GM23338 (cell line): Measurements from ENCODE around the gene MOCS3. TPM values are rescaled to one million over a fixed set of nuclear protein-coding genes. Genes with fewer than 3 reads are reported as not detected.

Source experiments
- ATAC-seq: fragments of 200-7000 bp; cut with Tn5 transposase; 3 replicates; pipeline ENCODE4 v1.9.1; 2020
- DNase-seq: peaks from one replicate; pipeline ENCODE4 v3.0.0-alpha.2; 2015; ENCODE audit warnings: low spot score
- H2AFZ ChIP-seq: fragments of 200-600 bp; sonication (generic); 2 replicates; pipeline ENCODE4 v1.8.0; 2016; ENCODE audit warnings: antibody characterized with exemption, mild to moderate bottlenecking, moderate library complexity
- H3F3A ChIP-seq: fragments of 200-600 bp; sonication (generic); replicated peaks from 2 replicates; pipeline ENCODE4 v1.8.0; 2017; ENCODE audit warnings: antibody characterized with exemption, mixed run types, low read depth
- H3K27ac ChIP-seq: fragments of 200-600 bp; sonication (generic); 2 replicates; pipeline ENCODE4 v1.6.1; 2016; ENCODE audit warnings: low read depth
- H3K27me3 ChIP-seq: fragments of 200-600 bp; sonication (generic); 2 replicates; pipeline ENCODE4 v1.8.0; 2016; ENCODE audit warnings: mild to moderate bottlenecking, mixed run types, moderate library complexity; ENCODE audit not compliant: insufficient read depth
- H3K36me3 ChIP-seq: fragments of 200-600 bp; sonication (generic); 2 replicates; pipeline ENCODE4 v1.8.0; 2016; ENCODE audit warnings: mild to moderate bottlenecking; ENCODE audit not compliant: insufficient read depth
- H3K4me1 ChIP-seq: fragments of 200-600 bp; sonication (generic); 2 replicates; pipeline ENCODE4 v1.8.0; 2016; ENCODE audit warnings: mild to moderate bottlenecking, moderate library complexity; ENCODE audit not compliant: insufficient read depth
- H3K4me2 ChIP-seq: fragments of 200-600 bp; sonication (generic); 2 replicates; pipeline ENCODE4 v1.7.1; 2017; ENCODE audit warnings: mixed run types
- H3K4me3 ChIP-seq: fragments of 200-600 bp; sonication (generic); 2 replicates; pipeline ENCODE4 v1.6.1; 2016; ENCODE audit warnings: mixed run types
- H3K79me2 ChIP-seq: fragments of 200-600 bp; sonication (generic); replicated peaks from 2 replicates; pipeline ENCODE4 v1.8.0; 2017; ENCODE audit warnings: mild to moderate bottlenecking; ENCODE audit not compliant: insufficient read depth
- H3K9me2 ChIP-seq: fragments of 200-600 bp; sonication (generic); 2 replicates; pipeline ENCODE4 v1.8.0; 2017; ENCODE audit not compliant: insufficient read depth
- H4K20me1 ChIP-seq: fragments of 200-600 bp; sonication (generic); replicated peaks from 2 replicates; pipeline ENCODE4 v1.8.0; 2017; ENCODE audit warnings: mild to moderate bottlenecking; ENCODE audit not compliant: insufficient read depth
- H3K27ac Mint-ChIP-seq: 2 replicates; pipeline ENCODE4 v1.8.0; 2020; ENCODE audit warnings: inconsistent platforms, mild to moderate bottlenecking, moderate library complexity, mixed read lengths
- H3K27me3 Mint-ChIP-seq: 3 replicates; pipeline ENCODE4 v1.8.0; 2022; ENCODE audit warnings: low read depth, mild to moderate bottlenecking, moderate library complexity, mixed read lengths, inconsistent platforms; ENCODE audit not compliant: insufficient read depth, poor library complexity
- H3K36me3 Mint-ChIP-seq: 3 replicates; pipeline ENCODE4 v1.8.0; 2021; ENCODE audit warnings: low read depth, mild to moderate bottlenecking, inconsistent platforms, moderate library complexity, mixed read lengths
- H3K4me1 Mint-ChIP-seq: 3 replicates; pipeline ENCODE4 v1.8.0; 2020; ENCODE audit warnings: mild to moderate bottlenecking, inconsistent platforms, mixed read lengths
- H3K4me3 Mint-ChIP-seq: 3 replicates; pipeline ENCODE4 v1.8.0; 2021; ENCODE audit warnings: moderate library complexity, mild to moderate bottlenecking, inconsistent platforms, mixed read lengths
- H3K9me3 Mint-ChIP-seq: 3 replicates; pipeline ENCODE4 v1.8.0; 2020; ENCODE audit warnings: moderate library complexity, mild to moderate bottlenecking, inconsistent platforms, mixed read lengths
- CREB1 ChIP-seq: fragments of 250-450 bp; sonication (Bioruptor Pico); IDR thresholded peaks from 2 replicates; pipeline ENCODE4 v1.5.0; 2020; ENCODE audit warnings: low read depth, mild to moderate bottlenecking, moderate library complexity
- EZH2 ChIP-seq: fragments of 200-600 bp; sonication (generic); IDR thresholded peaks from one replicate; pipeline ENCODE4 v1.8.0; 2017; ENCODE audit warnings: antibody characterized with exemption, mild to moderate bottlenecking, low read depth; ENCODE audit not compliant: unreplicated experiment
- EZH2phosphoT487 ChIP-seq: fragments of 200-600 bp; sonication (generic); IDR thresholded peaks from one replicate; pipeline ENCODE4 v1.8.1; 2018; ENCODE audit warnings: antibody characterized with exemption; ENCODE audit not compliant: unreplicated experiment
- JUNB ChIP-seq: IDR thresholded peaks from one replicate; pipeline ENCODE4 v1.6.1; 2016; ENCODE audit warnings: antibody characterized with exemption; ENCODE audit not compliant: unreplicated experiment
- NANOG ChIP-seq: IDR thresholded peaks from 2 replicates; pipeline ENCODE4 v1.6.1; 2016; ENCODE audit warnings: antibody characterized with exemption, borderline replicate concordance
- POLR2AphosphoS5 ChIP-seq: IDR thresholded peaks from 2 replicates; pipeline ENCODE4 v1.6.1; 2016; ENCODE audit warnings: antibody characterized with exemption, low read depth
- STAT1 ChIP-seq: IDR thresholded peaks from one replicate; pipeline ENCODE4 v1.6.1; 2016; ENCODE audit warnings: antibody characterized with exemption; ENCODE audit not compliant: unreplicated experiment
- ZNF114 ChIP-seq: fragments of 250-450 bp; sonication (Bioruptor Pico); IDR thresholded peaks from 2 replicates; pipeline ENCODE4 v1.5.0; 2020; ENCODE audit warnings: mild to moderate bottlenecking, moderate library complexity
- ZNF331 ChIP-seq: fragments of 250-450 bp; sonication (Bioruptor Pico); IDR thresholded peaks from 2 replicates; pipeline ENCODE4 v1.5.0; 2020; ENCODE audit warnings: low read depth, mild to moderate bottlenecking, moderate library complexity
- polyA plus RNA-seq: library from polyadenylated mRNA; unstranded; fragments of >200 nt; fragmentation: Nextera tagmentation; extraction: Ambion mirVana; gene quantifications from 2 replicates; pipeline ENCODE4 v1.2.1, GENCODE V29; 2016
- total RNA-seq: library from RNA; depleted of rRNA; stranded (reverse); fragments of >200 nt; shearing (Covaris generic); gene quantifications from 2 replicates; pipeline ENCODE4 v1.2.3, GENCODE V29; 2014
- TF ChIP-seq, protein P1 (sequence below): IDR thresholded peaks from one replicate; pipeline ENCODE4 v1.6.1; 2018; ENCODE audit warnings: antibody characterized with exemption; ENCODE audit not compliant: unreplicated experiment
- TF ChIP-seq, protein P2 (sequence below), 2 experiments: fragments of 200-600 bp in 1 of 2; sonication (generic) in 1 of 2; conservative IDR thresholded peaks; 2 replicates each; pipeline versions ENCODE4 v1.5.1 to v1.6.1; 2016 to 2017; ENCODE audit warnings: antibody characterized with exemption in 2 of 2, low read depth in 2 of 2, mild to moderate bottlenecking in 2 of 2, moderate library complexity in 1 of 2
- TF ChIP-seq, protein P3 (sequence below): IDR thresholded peaks from 2 replicates; pipeline ENCODE4 v1.6.1; 2016; ENCODE audit warnings: antibody characterized with exemption
- TF ChIP-seq, protein P4 (sequence below): fragments of 250-450 bp; sonication (Bioruptor Pico); IDR thresholded peaks from 2 replicates; pipeline ENCODE4 v1.5.0; 2020; ENCODE audit warnings: mild to moderate bottlenecking, moderate library complexity

Gene MOCS3
- total and polyA plus RNA-seq, 2 experiments from 2014 or later, result 2.2 to 9.1 TPM

DNA sequence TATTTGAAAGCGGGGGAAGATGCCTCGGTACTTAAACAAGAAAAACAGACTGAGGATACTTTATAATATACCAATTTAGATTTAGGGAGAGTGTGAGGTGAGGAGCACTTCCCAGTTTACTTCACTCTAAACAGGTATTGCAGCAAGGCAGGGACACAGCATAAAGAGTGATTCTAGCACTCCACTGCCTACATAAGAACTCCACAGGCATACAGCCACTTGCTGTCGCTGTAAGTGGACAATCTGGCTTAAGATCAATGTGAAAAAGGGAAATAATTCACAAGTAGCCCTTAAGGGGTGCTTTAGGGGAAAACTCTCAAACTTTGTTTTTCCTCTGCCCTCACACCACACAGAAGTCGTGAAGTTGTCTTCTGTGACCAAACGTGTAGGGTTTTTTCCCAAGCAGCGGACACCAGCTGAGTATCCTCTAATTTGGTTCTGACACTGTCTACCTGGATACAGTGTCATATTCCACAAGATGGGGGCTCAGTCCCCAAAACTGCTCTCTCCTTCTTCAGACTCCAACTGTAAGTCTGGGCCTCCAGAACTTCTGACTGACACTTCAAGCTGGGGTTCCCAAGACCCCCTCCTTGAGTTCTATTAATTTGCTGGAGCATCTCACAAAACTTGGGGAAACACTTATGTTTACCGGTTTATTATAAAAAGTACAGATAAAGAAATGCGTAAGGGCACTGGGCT lies 36.7 kb upstream of the MOCS3 start:
- peaks cover 13% of the 10 kb centered on the region; the same call in 1 of the 2 replicates for H3K36me3 ChIP-seq
- H3K27ac ChIP-seq, result peak overlapping the region; percentile 72; the same call in 1 of the 2 replicates
- peaks cover 94% of the 10 kb centered on the region for H4K20me1 ChIP-seq
- H2AFZ ChIP-seq, result no peak overlapping the region
- no peaks in the 10 kb centered on the region for H3K9me2 ChIP-seq
- no peaks in the 10 kb centered on the region for H3K27me3 ChIP-seq
- H3K36me3 Mint-ChIP-seq, result peaks cover 60% of the 10 kb centered on the region; the same call in 2 of the 3 replicates
- no peak overlapping the region for H3K4me3 ChIP-seq
- H3K27ac Mint-ChIP-seq, result peak overlapping the region; percentile 37
- peaks cover 2% of the 10 kb centered on the region for H3K27me3 Mint-ChIP-seq
- ATAC-seq (no peak), DNase-seq (no peak)
- peaks cover 48% of the 10 kb centered on the region for H3K4me1 ChIP-seq
- H3K9me3 Mint-ChIP-seq, result no peaks in the 10 kb centered on the region
- peaks cover 65% of the 10 kb centered on the region for H3K4me1 Mint-ChIP-seq
- H3K79me2 ChIP-seq, result peaks cover 100% of the 10 kb centered on the region
- H3K4me3 Mint-ChIP-seq, result no peak overlapping the region; the same call in 2 of the 3 replicates
- H3F3A ChIP-seq, result 0 out of 2 replicates have a peak, but pooled peaks cover 4% of the 10 kb centered on the region
- no peak for TF ChIP-seq POLR2AphosphoS5
- TF ChIP-seq, protein P1, sequence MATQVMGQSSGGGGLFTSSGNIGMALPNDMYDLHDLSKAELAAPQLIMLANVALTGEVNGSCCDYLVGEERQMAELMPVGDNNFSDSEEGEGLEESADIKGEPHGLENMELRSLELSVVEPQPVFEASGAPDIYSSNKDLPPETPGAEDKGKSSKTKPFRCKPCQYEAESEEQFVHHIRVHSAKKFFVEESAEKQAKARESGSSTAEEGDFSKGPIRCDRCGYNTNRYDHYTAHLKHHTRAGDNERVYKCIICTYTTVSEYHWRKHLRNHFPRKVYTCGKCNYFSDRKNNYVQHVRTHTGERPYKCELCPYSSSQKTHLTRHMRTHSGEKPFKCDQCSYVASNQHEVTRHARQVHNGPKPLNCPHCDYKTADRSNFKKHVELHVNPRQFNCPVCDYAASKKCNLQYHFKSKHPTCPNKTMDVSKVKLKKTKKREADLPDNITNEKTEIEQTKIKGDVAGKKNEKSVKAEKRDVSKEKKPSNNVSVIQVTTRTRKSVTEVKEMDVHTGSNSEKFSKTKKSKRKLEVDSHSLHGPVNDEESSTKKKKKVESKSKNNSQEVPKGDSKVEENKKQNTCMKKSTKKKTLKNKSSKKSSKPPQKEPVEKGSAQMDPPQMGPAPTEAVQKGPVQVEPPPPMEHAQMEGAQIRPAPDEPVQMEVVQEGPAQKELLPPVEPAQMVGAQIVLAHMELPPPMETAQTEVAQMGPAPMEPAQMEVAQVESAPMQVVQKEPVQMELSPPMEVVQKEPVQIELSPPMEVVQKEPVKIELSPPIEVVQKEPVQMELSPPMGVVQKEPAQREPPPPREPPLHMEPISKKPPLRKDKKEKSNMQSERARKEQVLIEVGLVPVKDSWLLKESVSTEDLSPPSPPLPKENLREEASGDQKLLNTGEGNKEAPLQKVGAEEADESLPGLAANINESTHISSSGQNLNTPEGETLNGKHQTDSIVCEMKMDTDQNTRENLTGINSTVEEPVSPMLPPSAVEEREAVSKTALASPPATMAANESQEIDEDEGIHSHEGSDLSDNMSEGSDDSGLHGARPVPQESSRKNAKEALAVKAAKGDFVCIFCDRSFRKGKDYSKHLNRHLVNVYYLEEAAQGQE, result no peak
- TF ChIP-seq NANOG, result no peak
- TF ChIP-seq, protein P2, sequence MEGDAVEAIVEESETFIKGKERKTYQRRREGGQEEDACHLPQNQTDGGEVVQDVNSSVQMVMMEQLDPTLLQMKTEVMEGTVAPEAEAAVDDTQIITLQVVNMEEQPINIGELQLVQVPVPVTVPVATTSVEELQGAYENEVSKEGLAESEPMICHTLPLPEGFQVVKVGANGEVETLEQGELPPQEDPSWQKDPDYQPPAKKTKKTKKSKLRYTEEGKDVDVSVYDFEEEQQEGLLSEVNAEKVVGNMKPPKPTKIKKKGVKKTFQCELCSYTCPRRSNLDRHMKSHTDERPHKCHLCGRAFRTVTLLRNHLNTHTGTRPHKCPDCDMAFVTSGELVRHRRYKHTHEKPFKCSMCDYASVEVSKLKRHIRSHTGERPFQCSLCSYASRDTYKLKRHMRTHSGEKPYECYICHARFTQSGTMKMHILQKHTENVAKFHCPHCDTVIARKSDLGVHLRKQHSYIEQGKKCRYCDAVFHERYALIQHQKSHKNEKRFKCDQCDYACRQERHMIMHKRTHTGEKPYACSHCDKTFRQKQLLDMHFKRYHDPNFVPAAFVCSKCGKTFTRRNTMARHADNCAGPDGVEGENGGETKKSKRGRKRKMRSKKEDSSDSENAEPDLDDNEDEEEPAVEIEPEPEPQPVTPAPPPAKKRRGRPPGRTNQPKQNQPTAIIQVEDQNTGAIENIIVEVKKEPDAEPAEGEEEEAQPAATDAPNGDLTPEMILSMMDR (conservative IDR thresholded peaks at IDR 0.05; ENCODE audit: low read depth in 2 of 2), result no peak
- TF ChIP-seq STAT1, result no peak
- no peak for TF ChIP-seq ZNF331 (CRISPR knock-in tag)
- no peak for TF ChIP-seq CREB1 (CRISPR knock-in tag)
- TF ChIP-seq JUNB, result no peak
- TF ChIP-seq, protein P3, sequence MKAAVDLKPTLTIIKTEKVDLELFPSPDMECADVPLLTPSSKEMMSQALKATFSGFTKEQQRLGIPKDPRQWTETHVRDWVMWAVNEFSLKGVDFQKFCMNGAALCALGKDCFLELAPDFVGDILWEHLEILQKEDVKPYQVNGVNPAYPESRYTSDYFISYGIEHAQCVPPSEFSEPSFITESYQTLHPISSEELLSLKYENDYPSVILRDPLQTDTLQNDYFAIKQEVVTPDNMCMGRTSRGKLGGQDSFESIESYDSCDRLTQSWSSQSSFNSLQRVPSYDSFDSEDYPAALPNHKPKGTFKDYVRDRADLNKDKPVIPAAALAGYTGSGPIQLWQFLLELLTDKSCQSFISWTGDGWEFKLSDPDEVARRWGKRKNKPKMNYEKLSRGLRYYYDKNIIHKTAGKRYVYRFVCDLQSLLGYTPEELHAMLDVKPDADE, result no peak
- TF ChIP-seq EZH2, result no peak
- TF ChIP-seq ZNF114 (CRISPR knock-in tag), result no peak
- TF ChIP-seq EZH2phosphoT487, result no peak
- TF ChIP-seq, protein P4, sequence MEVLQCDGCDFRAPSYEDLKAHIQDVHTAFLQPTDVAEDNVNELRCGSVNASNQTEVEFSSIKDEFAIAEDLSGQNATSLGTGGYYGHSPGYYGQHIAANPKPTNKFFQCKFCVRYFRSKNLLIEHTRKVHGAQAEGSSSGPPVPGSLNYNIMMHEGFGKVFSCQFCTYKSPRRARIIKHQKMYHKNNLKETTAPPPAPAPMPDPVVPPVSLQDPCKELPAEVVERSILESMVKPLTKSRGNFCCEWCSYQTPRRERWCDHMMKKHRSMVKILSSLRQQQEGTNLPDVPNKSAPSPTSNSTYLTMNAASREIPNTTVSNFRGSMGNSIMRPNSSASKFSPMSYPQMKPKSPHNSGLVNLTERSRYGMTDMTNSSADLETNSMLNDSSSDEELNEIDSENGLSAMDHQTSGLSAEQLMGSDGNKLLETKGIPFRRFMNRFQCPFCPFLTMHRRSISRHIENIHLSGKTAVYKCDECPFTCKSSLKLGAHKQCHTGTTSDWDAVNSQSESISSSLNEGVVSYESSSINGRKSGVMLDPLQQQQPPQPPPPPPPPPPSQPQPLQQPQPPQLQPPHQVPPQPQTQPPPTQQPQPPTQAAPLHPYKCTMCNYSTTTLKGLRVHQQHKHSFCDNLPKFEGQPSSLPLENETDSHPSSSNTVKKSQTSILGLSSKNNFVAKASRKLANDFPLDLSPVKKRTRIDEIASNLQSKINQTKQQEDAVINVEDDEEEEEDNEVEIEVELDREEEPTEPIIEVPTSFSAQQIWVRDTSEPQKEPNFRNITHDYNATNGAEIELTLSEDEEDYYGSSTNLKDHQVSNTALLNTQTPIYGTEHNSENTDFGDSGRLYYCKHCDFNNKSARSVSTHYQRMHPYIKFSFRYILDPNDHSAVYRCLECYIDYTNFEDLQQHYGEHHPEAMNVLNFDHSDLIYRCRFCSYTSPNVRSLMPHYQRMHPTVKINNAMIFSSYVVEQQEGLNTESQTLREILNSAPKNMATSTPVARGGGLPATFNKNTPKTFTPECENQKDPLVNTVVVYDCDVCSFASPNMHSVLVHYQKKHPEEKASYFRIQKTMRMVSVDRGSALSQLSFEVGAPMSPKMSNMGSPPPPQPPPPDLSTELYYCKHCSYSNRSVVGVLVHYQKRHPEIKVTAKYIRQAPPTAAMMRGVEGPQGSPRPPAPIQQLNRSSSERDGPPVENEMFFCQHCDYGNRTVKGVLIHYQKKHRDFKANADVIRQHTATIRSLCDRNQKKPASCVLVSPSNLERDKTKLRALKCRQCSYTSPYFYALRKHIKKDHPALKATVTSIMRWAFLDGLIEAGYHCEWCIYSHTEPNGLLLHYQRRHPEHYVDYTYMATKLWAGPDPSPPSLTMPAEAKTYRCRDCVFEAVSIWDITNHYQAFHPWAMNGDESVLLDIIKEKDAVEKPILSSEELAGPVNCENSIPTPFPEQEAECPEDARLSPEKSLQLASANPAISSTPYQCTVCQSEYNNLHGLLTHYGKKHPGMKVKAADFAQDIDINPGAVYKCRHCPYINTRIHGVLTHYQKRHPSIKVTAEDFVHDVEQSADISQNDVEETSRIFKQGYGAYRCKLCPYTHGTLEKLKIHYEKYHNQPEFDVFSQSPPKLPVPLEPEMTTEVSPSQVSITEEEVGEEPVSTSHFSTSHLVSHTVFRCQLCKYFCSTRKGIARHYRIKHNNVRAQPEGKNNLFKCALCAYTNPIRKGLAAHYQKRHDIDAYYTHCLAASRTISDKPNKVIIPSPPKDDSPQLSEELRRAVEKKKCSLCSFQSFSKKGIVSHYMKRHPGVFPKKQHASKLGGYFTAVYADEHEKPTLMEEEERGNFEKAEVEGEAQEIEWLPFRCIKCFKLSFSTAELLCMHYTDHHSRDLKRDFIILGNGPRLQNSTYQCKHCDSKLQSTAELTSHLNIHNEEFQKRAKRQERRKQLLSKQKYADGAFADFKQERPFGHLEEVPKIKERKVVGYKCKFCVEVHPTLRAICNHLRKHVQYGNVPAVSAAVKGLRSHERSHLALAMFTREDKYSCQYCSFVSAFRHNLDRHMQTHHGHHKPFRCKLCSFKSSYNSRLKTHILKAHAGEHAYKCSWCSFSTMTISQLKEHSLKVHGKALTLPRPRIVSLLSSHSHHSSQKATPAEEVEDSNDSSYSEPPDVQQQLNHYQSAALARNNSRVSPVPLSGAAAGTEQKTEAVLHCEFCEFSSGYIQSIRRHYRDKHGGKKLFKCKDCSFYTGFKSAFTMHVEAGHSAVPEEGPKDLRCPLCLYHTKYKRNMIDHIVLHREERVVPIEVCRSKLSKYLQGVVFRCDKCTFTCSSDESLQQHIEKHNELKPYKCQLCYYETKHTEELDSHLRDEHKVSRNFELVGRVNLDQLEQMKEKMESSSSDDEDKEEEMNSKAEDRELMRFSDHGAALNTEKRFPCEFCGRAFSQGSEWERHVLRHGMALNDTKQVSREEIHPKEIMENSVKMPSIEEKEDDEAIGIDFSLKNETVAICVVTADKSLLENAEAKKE (CRISPR knock-in tag), result no peak
- H3K4me2 ChIP-seq, result no peak overlapping the region
